Measurements from ENCODE around the gene ATG4A. TPM values are rescaled to one million over a fixed set of nuclear protein-coding genes. Genes with fewer than 3 reads are reported as not detected.

The ATG4A gene, protein sequence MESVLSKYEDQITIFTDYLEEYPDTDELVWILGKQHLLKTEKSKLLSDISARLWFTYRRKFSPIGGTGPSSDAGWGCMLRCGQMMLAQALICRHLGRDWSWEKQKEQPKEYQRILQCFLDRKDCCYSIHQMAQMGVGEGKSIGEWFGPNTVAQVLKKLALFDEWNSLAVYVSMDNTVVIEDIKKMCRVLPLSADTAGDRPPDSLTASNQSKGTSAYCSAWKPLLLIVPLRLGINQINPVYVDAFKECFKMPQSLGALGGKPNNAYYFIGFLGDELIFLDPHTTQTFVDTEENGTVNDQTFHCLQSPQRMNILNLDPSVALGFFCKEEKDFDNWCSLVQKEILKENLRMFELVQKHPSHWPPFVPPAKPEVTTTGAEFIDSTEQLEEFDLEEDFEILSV
- total RNA-seq: 20.4 and 25.4 TPM in 2 replicates

DNA sequence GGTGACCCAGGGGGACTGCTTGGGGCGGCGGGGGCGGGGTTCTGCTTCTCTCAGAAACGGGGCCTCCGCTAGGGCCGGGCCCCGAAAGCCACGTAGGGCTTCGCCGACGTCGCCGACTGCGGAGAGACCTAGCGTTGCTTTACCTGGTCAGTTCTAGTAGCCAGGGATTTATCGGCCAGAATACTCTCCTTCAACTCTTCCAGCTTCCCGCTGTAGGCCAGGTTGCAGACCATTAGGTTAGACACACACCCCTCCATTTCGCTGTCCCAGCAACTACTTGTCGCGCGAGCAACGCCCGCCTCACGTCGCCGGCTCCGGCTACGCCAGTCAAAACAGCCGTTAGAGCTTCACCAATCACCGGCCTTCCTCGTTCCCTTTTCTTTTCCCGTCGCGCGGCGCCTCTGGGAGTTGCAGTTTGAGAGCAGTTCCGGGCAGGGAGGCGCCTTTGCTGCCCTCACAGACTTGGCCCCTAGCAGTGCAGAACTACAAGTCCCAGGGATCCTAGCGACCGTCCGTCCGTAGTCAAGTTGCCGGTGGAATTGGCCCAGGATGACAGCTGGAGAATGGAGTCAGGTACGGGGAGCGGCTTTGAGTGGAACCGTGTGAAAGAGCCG, at the start of gene ATG4A, which contains the start of gene PSMD10:
Gene ATG4A, plus strand, starts transcription at position 515 of the 614 bp plus-strand sequence. Its CDS starts 49 bp downstream, at position 564.
Gene PSMD10, minus strand, starts transcription at position 279 of the 614 bp plus-strand sequence. Its CDS starts 22 bp downstream, at position 257.

DNA sequence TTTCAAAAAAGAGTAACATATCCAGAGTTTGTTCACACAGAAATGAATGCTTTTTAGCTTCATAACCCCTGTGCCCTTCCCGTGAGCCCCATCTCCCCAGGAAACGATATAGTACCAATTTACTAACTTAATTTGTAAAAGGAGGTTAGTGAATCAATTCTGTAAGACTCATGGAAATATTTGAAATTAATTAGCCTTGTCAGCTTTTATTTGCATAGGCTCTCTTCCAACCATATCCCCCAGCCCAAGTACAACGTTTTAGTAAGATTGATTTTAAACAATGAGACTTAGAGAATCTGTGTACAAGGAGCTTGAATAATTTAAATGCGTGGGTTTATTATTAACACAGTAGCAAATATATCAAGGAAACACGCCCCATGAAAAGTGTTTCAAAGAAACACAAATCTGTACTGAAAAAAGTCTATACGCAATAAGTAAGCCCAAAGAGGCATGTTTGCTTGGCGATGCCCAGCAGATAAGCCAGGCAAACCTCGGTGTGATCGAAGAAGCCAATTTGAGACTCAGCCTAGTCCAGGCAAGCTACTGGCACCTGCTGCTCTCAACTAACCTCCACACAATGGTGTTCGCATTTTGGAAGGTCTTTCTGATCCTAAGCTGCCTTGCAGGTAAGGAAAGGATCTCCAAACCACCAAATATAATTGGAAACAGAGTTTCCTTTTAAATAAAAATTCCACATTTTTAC, 46.9 kb upstream of the ATG4A start, which contains the start of gene VSIG1:
Gene VSIG1, plus strand, starts transcription at position 512 of the 703 bp plus-strand sequence. Its CDS starts 66 bp downstream, at position 578.

Other genes with a start within 250 kb of the ATG4A start
- gene TEX13B, start 109.4 kb upstream of the ATG4A start, total RNA-seq: not detected in 2 replicates
- gene VSIG1, start 46.7 kb upstream of the ATG4A start, total RNA-seq: 0.35 TPM in 1 of 2 replicates, not detected in the other
- 80.5 and 83.6 TPM in 2 replicates for gene PSMD10, start 236 bp upstream of the ATG4A start, total RNA-seq

Data from myometrial cell (primary cell).